Neural cell (in vitro differentiated cells): ENCODE measurements around the gene PDE9A. TPM values are rescaled to one million over a fixed set of nuclear protein-coding genes. Genes with fewer than 3 reads are reported as not detected.

ENCODE experiments used
- H2AFZ ChIP-seq: fragments of 200-600, 300-800 bp; sonication (generic), shearing (Covaris generic); 2 replicates; pipeline ENCODE4 v1.6.0; 2014; ENCODE audit warnings: low read depth, mild to moderate bottlenecking, antibody characterized with exemption, low read length, moderate library complexity
- H3F3A ChIP-seq: fragments of 200-600 bp; shearing (Covaris generic); 2 replicates; pipeline ENCODE4 v1.6.1; 2016; ENCODE audit warnings: mild to moderate bottlenecking, moderate library complexity, mixed read lengths, antibody characterized with exemption, low read length; ENCODE audit not compliant: insufficient read depth, poor library complexity, severe bottlenecking
- H3K27ac ChIP-seq: fragments of 200-600, 300-800 bp; sonication (generic), shearing (Covaris generic); 2 replicates; pipeline ENCODE4 v1.5.1; 2014; ENCODE audit warnings: mild to moderate bottlenecking, low read length, moderate library complexity
- H3K27me3 ChIP-seq: fragments of 300-800, 200-600 bp; sonication (generic), shearing (Covaris generic); 2 replicates; pipeline ENCODE4 v1.6.0; 2014; ENCODE audit warnings: mild to moderate bottlenecking, low read depth, low read length, moderate library complexity; ENCODE audit not compliant: insufficient read depth
- H3K36me3 ChIP-seq: fragments of 300-800, 200-600 bp; sonication (generic), shearing (Covaris generic); 2 replicates; pipeline ENCODE4 v1.5.1; 2014; ENCODE audit warnings: mild to moderate bottlenecking, antibody characterized with exemption, low read length, moderate library complexity; ENCODE audit not compliant: insufficient read depth
- H3K4me2 ChIP-seq: fragments of 300-800, 200-600 bp; sonication (generic), shearing (Covaris generic); 2 replicates; pipeline ENCODE4 v1.6.0; 2014; ENCODE audit warnings: mild to moderate bottlenecking, low read length
- H3K4me3 ChIP-seq: fragments of 300-800, 200-600 bp; sonication (generic), shearing (Covaris generic); 2 replicates; pipeline ENCODE4 v1.5.1; 2014; ENCODE audit warnings: mild to moderate bottlenecking, low read length, moderate library complexity
- H3K79me2 ChIP-seq: fragments of 200-600 bp; shearing (Covaris generic); replicated peaks from 2 replicates; pipeline ENCODE4 v1.6.0; 2014; ENCODE audit warnings: mild to moderate bottlenecking, low read length, moderate library complexity; ENCODE audit not compliant: insufficient read depth
- H3K9ac ChIP-seq: fragments of 300-800, 200-600 bp; sonication (generic), shearing (Covaris generic); 2 replicates; pipeline ENCODE4 v1.6.1; 2016; ENCODE audit warnings: mild to moderate bottlenecking, low read length, mixed read lengths
- H3K9me2 ChIP-seq: fragments of 200-600 bp; shearing (Covaris generic); 2 replicates; pipeline ENCODE4 v1.6.1; 2016; ENCODE audit warnings: mild to moderate bottlenecking, low read length, mixed read lengths; ENCODE audit not compliant: insufficient read depth
- H3K9me3 ChIP-seq: fragments of 200-600, 300-800 bp; sonication (generic), shearing (Covaris generic); 2 replicates; pipeline ENCODE4 v1.6.1; 2016; ENCODE audit warnings: mild to moderate bottlenecking, mixed run types, low read length, moderate library complexity, mixed read lengths
- H4K20me1 ChIP-seq: fragments of 200-600 bp; shearing (Covaris generic); 2 replicates; pipeline ENCODE4 v1.6.1; 2016; ENCODE audit warnings: mild to moderate bottlenecking, mixed run types; ENCODE audit not compliant: insufficient read depth
- CTCF ChIP-seq: fragments of 450-650 bp; IDR thresholded peaks from 2 replicates; pipeline ENCODE4 v1.5.1; 2014; ENCODE audit warnings: antibody characterized with exemption, mild to moderate bottlenecking, moderate library complexity; ENCODE audit not compliant: poor library complexity, severe bottlenecking
- EP300 ChIP-seq: fragments of 450-650 bp; conservative IDR thresholded peaks from 2 replicates; pipeline ENCODE4 v1.6.1; 2014; ENCODE audit warnings: antibody characterized with exemption, mild to moderate bottlenecking, moderate library complexity; ENCODE audit not compliant: poor library complexity, severe bottlenecking
- EZH2 ChIP-seq: fragments of 200-600, 300-800 bp; shearing (Covaris generic), sonication (generic); IDR thresholded peaks from 2 replicates; pipeline ENCODE4 v1.6.1; 2014; ENCODE audit warnings: antibody characterized with exemption, low read length, borderline replicate concordance, mild to moderate bottlenecking; ENCODE audit not compliant: insufficient read depth, poor library complexity, severe bottlenecking
- MXI1 ChIP-seq: fragments of 450-650 bp; conservative IDR thresholded peaks from 2 replicates; pipeline ENCODE4 v1.6.1; 2014; ENCODE audit warnings: antibody characterized with exemption, mild to moderate bottlenecking; ENCODE audit not compliant: poor library complexity, severe bottlenecking
- POLR2AphosphoS5 ChIP-seq: IDR thresholded peaks from 2 replicates; pipeline ENCODE4 v1.6.1; 2012
- RAD21 ChIP-seq: fragments of 450-650 bp; conservative IDR thresholded peaks from 2 replicates; pipeline ENCODE4 v1.6.1; 2014; ENCODE audit warnings: antibody characterized with exemption, mild to moderate bottlenecking, moderate library complexity
- REST ChIP-seq: IDR thresholded peaks from 2 replicates; pipeline ENCODE4 v1.6.1; 2012; ENCODE audit warnings: borderline replicate concordance
- SMC3 ChIP-seq: fragments of 450-650 bp; conservative IDR thresholded peaks from 2 replicates; pipeline ENCODE4 v1.6.1; 2014; ENCODE audit warnings: antibody characterized with exemption, mild to moderate bottlenecking, moderate library complexity; ENCODE audit not compliant: poor library complexity
- TAF1 ChIP-seq: IDR thresholded peaks from 2 replicates; pipeline ENCODE4 v1.6.1; 2012; ENCODE audit warnings: low read depth
- polyA plus RNA-seq: library from polyadenylated mRNA; depleted of rRNA; stranded (reverse); fragments of >200 nt; gene quantifications from 2 replicates; pipeline ENCODE4 v1.2.3, GENCODE V29; 2014

The PDE9A gene
- polyA plus RNA-seq, 1 donor from 2014 or later, result 32.2 TPM

- Histone ChIP-seq H3K9me2 (no peaks in the 10 kb centered on the region), H3K27me3 (no peaks in the 10 kb centered on the region), H3K36me3 (no peaks in the 10 kb centered on the region), H3K9ac (no peak overlapping the region), H3K4me3 (no peak overlapping the region), H4K20me1 (peaks cover 3% of the 10 kb centered on the region), H3K27ac (no peak overlapping the region), H3K9me3 (no peaks in the 10 kb centered on the region), H3K79me2 (peaks cover 39% of the 10 kb centered on the region), H3K4me2 (no peak overlapping the region), H2AFZ (no peak overlapping the region), H3F3A (no peaks in the 10 kb centered on the region)
- no peak for TF ChIP-seq SMC3
- no peak for TF ChIP-seq POLR2AphosphoS5
- TF ChIP-seq CTCF, result no peak
- no peak for TF ChIP-seq EZH2
- TF ChIP-seq TAF1, result no peak
- no peak for TF ChIP-seq REST
- TF ChIP-seq MXI1, result no peak
These were observed 4.4 kb downstream of the PDE9A start for GRCh38 chr21:42657676-42658319.

GRCh38 chr21:42658320-42659105 lies 5.1 kb downstream of the PDE9A start:
- H3K36me3 ChIP-seq, result peaks cover 6% of the 10 kb centered on the region
- H3K9me2 ChIP-seq, result no peaks in the 10 kb centered on the region
- H2AFZ ChIP-seq, result no peak overlapping the region
- no peak overlapping the region for H3K9ac ChIP-seq
- no peak overlapping the region for H3K4me3 ChIP-seq
- no peak overlapping the region for H3K27ac ChIP-seq
- TF ChIP-seq EP300 (no peak), EZH2 (no peak), REST (no peak), CTCF (no peak), SMC3 (no peak), RAD21 (no peak)
- no peaks in the 10 kb centered on the region for H3K9me3 ChIP-seq
- no peaks in the 10 kb centered on the region for H3K27me3 ChIP-seq
- H4K20me1 ChIP-seq, result peaks cover 3% of the 10 kb centered on the region
- no peak overlapping the region for H3K4me2 ChIP-seq
- H3F3A ChIP-seq, result no peaks in the 10 kb centered on the region
- H3K79me2 ChIP-seq, result peaks cover 40% of the 10 kb centered on the region
